Adrenal gland (tissue), 5 donors: Measurements from ENCODE around the gene TAOK2.

Experiments
- POLR2A ChIP-seq, 2 donors: fragments of 450-650 bp; IDR thresholded peaks; one replicate each; pipeline ENCODE4 v1.6.1; 2017; ENCODE audit warnings: antibody characterized with exemption in 2 of 2, mild to moderate bottlenecking in 2 of 2, moderate library complexity in 1 of 2
- TF ChIP-seq, protein P1 (sequence below), 6 experiments: fragments of 450-650 bp in 4 of 6; fragments of 200-600 bp in 2 of 6; sonication (generic) in 1 of 6; IDR thresholded peaks; 1 replicate in 5 of 6; 2 replicates in 1 of 6; pipeline versions ENCODE4 v1.5.1 to v1.8.0; 2016 to 2021; ENCODE audit warnings: antibody characterized with exemption in 6 of 6, mild to moderate bottlenecking in 2 of 6, moderate library complexity in 1 of 6
- donor health status: DM: no; HTN: no; CAD: no.

DNA sequence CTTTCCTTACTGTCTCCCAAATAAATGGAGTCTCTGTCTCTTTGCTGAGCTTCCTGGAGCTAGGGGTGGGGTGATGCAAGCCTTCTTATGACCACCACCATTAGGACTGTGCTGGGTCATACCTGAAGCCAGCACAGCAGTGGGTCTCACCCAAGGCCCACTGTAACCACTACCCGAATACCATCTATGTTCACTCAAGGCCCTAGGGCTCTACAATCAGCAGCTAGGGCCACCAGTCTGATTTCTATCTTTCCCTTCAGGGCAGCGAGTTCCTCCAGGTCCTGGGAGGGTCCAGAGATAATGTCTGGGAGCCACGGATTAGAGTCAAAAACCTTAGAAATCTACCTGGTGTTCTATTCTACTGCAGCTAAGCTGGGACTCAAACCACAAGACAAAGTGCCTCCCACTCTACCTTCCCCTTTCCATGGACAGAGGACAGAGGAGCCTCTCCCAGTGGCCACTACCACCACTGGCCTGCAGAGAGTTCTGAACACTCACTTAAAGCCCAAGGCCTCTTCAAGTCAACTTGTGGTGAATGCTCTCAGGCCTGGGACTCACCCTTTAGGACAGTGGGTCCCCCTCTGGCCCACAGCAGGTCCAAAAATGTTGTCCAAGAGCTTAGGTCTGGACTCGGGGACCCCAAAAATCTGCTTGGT, 22.7 kb upstream of the TAOK2 start:
- TF ChIP-seq, protein P1, sequence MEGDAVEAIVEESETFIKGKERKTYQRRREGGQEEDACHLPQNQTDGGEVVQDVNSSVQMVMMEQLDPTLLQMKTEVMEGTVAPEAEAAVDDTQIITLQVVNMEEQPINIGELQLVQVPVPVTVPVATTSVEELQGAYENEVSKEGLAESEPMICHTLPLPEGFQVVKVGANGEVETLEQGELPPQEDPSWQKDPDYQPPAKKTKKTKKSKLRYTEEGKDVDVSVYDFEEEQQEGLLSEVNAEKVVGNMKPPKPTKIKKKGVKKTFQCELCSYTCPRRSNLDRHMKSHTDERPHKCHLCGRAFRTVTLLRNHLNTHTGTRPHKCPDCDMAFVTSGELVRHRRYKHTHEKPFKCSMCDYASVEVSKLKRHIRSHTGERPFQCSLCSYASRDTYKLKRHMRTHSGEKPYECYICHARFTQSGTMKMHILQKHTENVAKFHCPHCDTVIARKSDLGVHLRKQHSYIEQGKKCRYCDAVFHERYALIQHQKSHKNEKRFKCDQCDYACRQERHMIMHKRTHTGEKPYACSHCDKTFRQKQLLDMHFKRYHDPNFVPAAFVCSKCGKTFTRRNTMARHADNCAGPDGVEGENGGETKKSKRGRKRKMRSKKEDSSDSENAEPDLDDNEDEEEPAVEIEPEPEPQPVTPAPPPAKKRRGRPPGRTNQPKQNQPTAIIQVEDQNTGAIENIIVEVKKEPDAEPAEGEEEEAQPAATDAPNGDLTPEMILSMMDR (IDR thresholded peaks at IDR 0.05), result no peak
- TF ChIP-seq POLR2A (IDR thresholded peaks at IDR 0.05), result no peak
